MM.1S (cell line): ENCODE data around the gene YBX2.

Source experiments
- EZH2 ChIP-seq: fragments of 300-600 bp; sonication (generic); optimal IDR thresholded peaks from 2 replicates; pipeline ENCODE3; 2017; ENCODE audit warnings: low read depth, mild to moderate bottlenecking, antibody characterized with exemption, low read length, mixed read lengths
- TF ChIP-seq, protein P1 (sequence below): fragments of 300-600 bp; sonication (generic); IDR thresholded peaks from 2 replicates; pipeline ENCODE4 v1.5.1; 2016; ENCODE audit warnings: antibody characterized with exemption, low read length, mixed read lengths

DNA sequence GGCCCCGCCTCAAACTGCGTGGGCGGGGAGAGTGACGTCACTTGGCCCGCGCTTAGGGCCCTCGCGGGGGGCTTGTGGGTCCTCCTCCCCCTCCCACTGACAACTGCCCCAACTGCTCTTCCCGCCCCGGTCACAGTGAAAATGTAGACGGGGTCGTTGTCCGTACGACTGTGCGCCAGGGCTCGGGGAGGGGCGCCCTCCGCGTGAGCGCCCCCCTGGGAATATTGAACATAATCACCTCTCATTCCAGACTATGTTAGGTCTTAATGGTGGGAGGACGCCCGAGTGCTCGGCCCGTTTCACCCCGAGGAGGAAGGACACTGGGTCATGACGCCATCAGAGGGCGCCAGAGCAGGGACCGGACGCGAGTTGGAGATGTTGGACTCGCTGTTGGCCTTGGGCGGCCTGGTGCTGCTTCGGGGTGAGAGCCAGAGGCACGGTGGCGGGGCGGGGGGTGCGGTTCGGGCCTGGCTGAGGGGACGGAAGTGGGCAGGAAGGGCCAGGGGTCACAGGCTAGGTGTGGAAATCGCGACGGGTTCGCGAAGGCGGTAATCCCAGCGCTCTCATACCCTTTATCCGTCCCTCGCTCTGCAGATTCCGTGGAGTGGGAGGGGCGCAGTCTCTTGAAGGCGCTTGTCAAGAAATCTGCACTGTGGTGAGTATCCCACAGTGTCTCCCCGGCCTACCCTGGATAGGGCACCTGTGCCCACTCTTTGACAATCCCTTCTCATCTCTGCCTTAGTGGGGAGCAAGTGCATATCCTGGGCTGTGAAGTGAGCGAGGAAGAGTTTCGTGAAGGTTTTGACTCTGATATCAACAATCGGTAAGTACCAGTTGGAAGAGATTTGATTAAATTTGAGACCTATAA lies 42.0 kb downstream of the YBX2 start, which contains the start of gene ELP5:
- TF ChIP-seq, protein P1, sequence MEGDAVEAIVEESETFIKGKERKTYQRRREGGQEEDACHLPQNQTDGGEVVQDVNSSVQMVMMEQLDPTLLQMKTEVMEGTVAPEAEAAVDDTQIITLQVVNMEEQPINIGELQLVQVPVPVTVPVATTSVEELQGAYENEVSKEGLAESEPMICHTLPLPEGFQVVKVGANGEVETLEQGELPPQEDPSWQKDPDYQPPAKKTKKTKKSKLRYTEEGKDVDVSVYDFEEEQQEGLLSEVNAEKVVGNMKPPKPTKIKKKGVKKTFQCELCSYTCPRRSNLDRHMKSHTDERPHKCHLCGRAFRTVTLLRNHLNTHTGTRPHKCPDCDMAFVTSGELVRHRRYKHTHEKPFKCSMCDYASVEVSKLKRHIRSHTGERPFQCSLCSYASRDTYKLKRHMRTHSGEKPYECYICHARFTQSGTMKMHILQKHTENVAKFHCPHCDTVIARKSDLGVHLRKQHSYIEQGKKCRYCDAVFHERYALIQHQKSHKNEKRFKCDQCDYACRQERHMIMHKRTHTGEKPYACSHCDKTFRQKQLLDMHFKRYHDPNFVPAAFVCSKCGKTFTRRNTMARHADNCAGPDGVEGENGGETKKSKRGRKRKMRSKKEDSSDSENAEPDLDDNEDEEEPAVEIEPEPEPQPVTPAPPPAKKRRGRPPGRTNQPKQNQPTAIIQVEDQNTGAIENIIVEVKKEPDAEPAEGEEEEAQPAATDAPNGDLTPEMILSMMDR: peak; percentile 48
- no peak for TF ChIP-seq EZH2
